ENCODE measurements around the gene C1QTNF5. TPM values are rescaled to one million over a fixed set of nuclear protein-coding genes. Genes with fewer than 3 reads are reported as not detected.

The C1QTNF5 gene
- total and polyA plus RNA-seq, 11 donors, result 12.9 to 47.1 (median 20.0) TPM

- Histone ChIP-seq H3K36me3 (no peaks in the 10 kb centered on the region), H3K27ac (peak overlapping the region in 10 of 12 donors; percentile 33 to 100 (median 94)), H3K27me3 (no peaks in the 10 kb centered on the region), H3K4me1 (peaks cover 0 to 99% (median 75%) of the 10 kb centered on the region in 12 donors), H3K4me3 (peak overlapping the region in 1 of 12 donors; percentile 1), H3K9me3 (no peaks in the 10 kb centered on the region)
- peak in 3 of 5 donors; percentile 43 to 65 (median 51) for DNase-seq
- 57 to 74% (median 69%) methylated on average over 10 to 26 of the region's 26 CpGs for WGBS, 4 donors
- intact Hi-C loops (cut with DNase I), result loop anchor here in 1 of 10 donors (2.0 kb wide), 1 partner anchor 16 kb away; no protein-coding TSS in a partner anchor
- no peak for ATAC-seq
- no peak for TF ChIP-seq POLR2A (IDR thresholded peaks at IDR 0.05)
- no peak for TF ChIP-seq CTCF (IDR thresholded peaks at IDR 0.05)
Observed at GRCh38 chr11:119372260-119373058, 31.8 kb upstream of the C1QTNF5 start.

- TF ChIP-seq POLR2A (IDR thresholded peaks at IDR 0.05) (no peak), CTCF (IDR thresholded peaks at IDR 0.05) (peak in 9 of 12 donors; percentile 16 to 47 (median 26))
- Histone ChIP-seq H3K27me3 (peaks cover 0 to 4% (median 0%) of the 10 kb centered on the region in 9 donors), H3K36me3 (no peaks in the 10 kb centered on the region), H3K27ac (peak overlapping the region in 11 of 12 donors; percentile 33 to 100 (median 92)), H3K4me1 (peaks cover 0 to 100% (median 80%) of the 10 kb centered on the region in 12 donors), H3K4me3 (no peak overlapping the region), H3K9me3 (no peaks in the 10 kb centered on the region)
- peak in 3 of 4 donors; percentile 8 to 27 (median 9) for ATAC-seq
- WGBS, 4 donors, result 43 to 53% (median 45%) methylated on average over 8 of the region's 8 CpGs
- intact Hi-C loops (cut with DNase I), result loop anchor here in 1 of 10 donors (2.0 kb wide), 1 partner anchor 15 kb away; no protein-coding TSS in a partner anchor
- peak in 2 of 5 donors; percentile 53 to 67 for DNase-seq
Observed at GRCh38 chr11:119371778-119372182, 31.1 kb upstream of the C1QTNF5 start.

- Histone ChIP-seq H3K27ac (peak overlapping the region; percentile 70 to 100 (median 90)), H3K4me1 (peaks cover 0 to 100% (median 78%) of the 10 kb centered on the region in 12 donors), H3K4me3 (peak overlapping the region in 1 of 12 donors; percentile 11), H3K36me3 (no peaks in the 10 kb centered on the region), H3K9me3 (no peaks in the 10 kb centered on the region), H3K27me3 (peaks cover 0 to 7% (median 0%) of the 10 kb centered on the region in 9 donors)
- DNase-seq (no peak), ATAC-seq (no peak)
- intact Hi-C loops (cut with DNase I), result no loop called here
- no peak for TF ChIP-seq POLR2A (IDR thresholded peaks at IDR 0.05)
- TF ChIP-seq CTCF (IDR thresholded peaks at IDR 0.05), result no peak
- WGBS, 4 donors, result 47 to 61% (median 50%) methylated on average over 7 to 8 of the region's 8 CpGs
Observed at GRCh38 chr11:119371067-119371601, 30.5 kb upstream of the C1QTNF5 start.

- WGBS, 4 donors, result 21 to 42% (median 37%) methylated on average over 8 of the region's 8 CpGs
Observed at GRCh38 chr11:119370486-119371046, 29.9 kb upstream of the C1QTNF5 start.

More at GRCh38 chr11:119370486-119371046, 29.9 kb upstream of the C1QTNF5 start:
- Histone ChIP-seq H3K4me3 (peak overlapping the region in 1 of 12 donors; percentile 11), H3K9me3 (no peaks in the 10 kb centered on the region), H3K36me3 (no peaks in the 10 kb centered on the region), H3K4me1 (peaks cover 0 to 99% (median 75%) of the 10 kb centered on the region in 12 donors), H3K27me3 (peaks cover 0 to 7% (median 0%) of the 10 kb centered on the region in 9 donors), H3K27ac (peak overlapping the region; percentile 70 to 100 (median 90))
- DNase-seq (peak; percentile 71 to 86 (median 77)), ATAC-seq (peak; percentile 21 to 51 (median 46))
- intact Hi-C loops (cut with DNase I), result no loop called here
- TF ChIP-seq POLR2A (IDR thresholded peaks at IDR 0.05) (no peak), CTCF (IDR thresholded peaks at IDR 0.05) (peak in 1 of 12 donors; percentile 11)

Data from heart left ventricle (tissue), 16 donors.